Measurements from ENCODE around the gene GAPVD1. TPM values are rescaled to one million over a fixed set of nuclear protein-coding genes. Genes with fewer than 3 reads are reported as not detected.

Gene GAPVD1
- total RNA-seq, 1 donor from 2014 or later = 70.6 TPM

GRCh38 chr9:125412166-125412565 is 150.5 kb downstream of the GAPVD1 start:
- H3K27me3 ChIP-seq (ENCODE audit: low read depth) = peaks cover 8% of the 10 kb centered on the region
- no peak for TF ChIP-seq CTCF (IDR thresholded peaks at IDR 0.05)
- H3K27ac ChIP-seq = no peak overlapping the region
- H3K4me1 ChIP-seq = peaks cover 11% of the 10 kb centered on the region
- ATAC-seq (no peak), DNase-seq (no peak)
- intact Hi-C loops (cut with DNase I) = no loop called here
- no peaks in the 10 kb centered on the region for H3K9me3 ChIP-seq
- no peaks in the 10 kb centered on the region for H3K36me3 ChIP-seq
- no peak overlapping the region for H3K4me3 ChIP-seq

GRCh38 chr9:125413579-125413978 is 152.0 kb downstream of the GAPVD1 start:
- Histone ChIP-seq H3K4me1 (peaks cover 2% of the 10 kb centered on the region), H3K27ac (no peak overlapping the region), H3K9me3 (no peaks in the 10 kb centered on the region), H3K27me3 (ENCODE audit: low read depth) (peaks cover 3% of the 10 kb centered on the region), H3K36me3 (no peaks in the 10 kb centered on the region), H3K4me3 (no peak overlapping the region)
- intact Hi-C loops (cut with DNase I) = no loop called here
- no peak for TF ChIP-seq CTCF (IDR thresholded peaks at IDR 0.05)
- ATAC-seq (no peak), DNase-seq (no peak)

- Histone ChIP-seq H3K27me3 (ENCODE audit: low read depth) (peaks cover 3% of the 10 kb centered on the region), H3K36me3 (no peaks in the 10 kb centered on the region), H3K4me3 (no peak overlapping the region), H3K27ac (no peak overlapping the region), H3K4me1 (no peaks in the 10 kb centered on the region), H3K9me3 (no peaks in the 10 kb centered on the region)
- DNase-seq (no peak), ATAC-seq (no peak)
- TF ChIP-seq CTCF (IDR thresholded peaks at IDR 0.05) = no peak
- intact Hi-C loops (cut with DNase I) = no loop called here
Observed at GRCh38 chr9:125415583-125416460, 154.2 kb downstream of the GAPVD1 start.

GRCh38 chr9:125416517-125416916 is 154.9 kb downstream of the GAPVD1 start:
- Histone ChIP-seq H3K27ac (no peak overlapping the region), H3K27me3 (ENCODE audit: low read depth) (peaks cover 3% of the 10 kb centered on the region), H3K36me3 (no peaks in the 10 kb centered on the region), H3K4me3 (no peak overlapping the region), H3K4me1 (no peaks in the 10 kb centered on the region), H3K9me3 (no peaks in the 10 kb centered on the region)
- ATAC-seq (no peak), DNase-seq (no peak)
- no peak for TF ChIP-seq CTCF (IDR thresholded peaks at IDR 0.05)
- intact Hi-C loops (cut with DNase I) = no loop called here

Other genes starting within 250 kb of the GAPVD1 start
- gene SCAI, start 118.3 kb upstream of the GAPVD1 start, total RNA-seq = 22.3 TPM
- 44.7 TPM for gene PPP6C, start 72.0 kb upstream of the GAPVD1 start, total RNA-seq
- gene RABEPK, start 61.3 kb upstream of the GAPVD1 start, total RNA-seq = 12.3 TPM
- gene HSPA5, start 20.5 kb upstream of the GAPVD1 start, total RNA-seq = 201 TPM

All from lower lobe of right lung (tissue), 2 donors.